H1 (cell line): ENCODE data around the gene PDK2. TPM values are rescaled to one million over a fixed set of nuclear protein-coding genes. Genes with fewer than 3 reads are reported as not detected.

Source experiments
- CTCF ChIA-PET: fragments of 300-600 bp; sonication (Branson Sonifier 250); formaldehyde crosslinking; loops from one replicate; lab custom pipeline; 2021; ENCODE audit not compliant: partially characterized antibody; lab: Charles Lee
- POLR2A ChIA-PET: fragments of 300-600 bp; sonication (Branson Sonifier 250); formaldehyde crosslinking; loops from one replicate; lab custom pipeline; 2021; ENCODE audit warnings: inconsistent platforms; ENCODE audit not compliant: partially characterized antibody; lab: Charles Lee
- DNase-seq, 2 experiments: peaks; one replicate each; pipeline versions ENCODE4 v3.0.0 to v3.0.0-alpha.2; 2010 to 2022; ENCODE audit warnings: low spot score in 2 of 2, low read depth in 1 of 2, mixed read lengths in 1 of 2
- FAIRE-seq: peaks from 2 replicates; lab custom pipeline; 2011; peaks lifted over from hg19 to GRCh38; lab: Jason Lieb, UNC
- H2AFZ ChIP-seq: 2 replicates; pipeline ENCODE4 v1.8.1; 2012; ENCODE audit warnings: low read length, inconsistent platforms
- H2AK5ac ChIP-seq: 2 replicates; pipeline ENCODE4 v1.6.1; 2013; ENCODE audit warnings: low read depth, low read length
- H2BK120ac ChIP-seq: replicated peaks from 2 replicates; pipeline ENCODE3; 2013; ENCODE audit warnings: low read depth, low read length, inconsistent platforms
- H2BK12ac ChIP-seq: 2 replicates; pipeline ENCODE4 v1.6.1; 2013; ENCODE audit warnings: low read depth, low read length
- H2BK15ac ChIP-seq: 2 replicates; pipeline ENCODE4 v1.6.1; 2013; ENCODE audit warnings: low read length
- H2BK20ac ChIP-seq: 2 replicates; pipeline ENCODE4 v1.6.1; 2013; ENCODE audit warnings: low read length
- H2BK5ac ChIP-seq: 2 replicates; pipeline ENCODE4 v1.6.1; 2013; ENCODE audit warnings: low read depth, low read length
- H3K14ac ChIP-seq: 2 replicates; pipeline ENCODE4 v1.6.1; 2013; ENCODE audit warnings: inconsistent platforms; ENCODE audit not compliant: insufficient read length
- H3K18ac ChIP-seq: 2 replicates; pipeline ENCODE4 v1.6.1; 2013; ENCODE audit warnings: low read length; ENCODE audit errors: extremely low read depth
- H3K23ac ChIP-seq: 2 replicates; pipeline ENCODE4 v1.6.1; 2013; ENCODE audit warnings: inconsistent platforms; ENCODE audit not compliant: insufficient read length
- H3K23me2 ChIP-seq: 2 replicates; pipeline ENCODE4 v1.6.1; 2013; ENCODE audit warnings: low read depth, low read length
- H3K27ac ChIP-seq: 2 replicates; pipeline ENCODE4 v1.6.1; 2011; ENCODE audit warnings: low read depth, low read length, inconsistent platforms
- H3K27me3 ChIP-seq, 4 experiments: replicated peaks in 1 of 4; 1 replicate in 1 of 4; 2 replicates in 3 of 4; pipeline versions ENCODE4 v1.6.1 to v1.8.1; 2011 to 2013; ENCODE audit warnings: low read length in 3 of 4, mild to moderate bottlenecking in 3 of 4, inconsistent platforms in 2 of 4, mixed read lengths in 2 of 4, moderate library complexity in 1 of 4; ENCODE audit not compliant: control insufficient read depth in 3 of 4, insufficient read depth in 3 of 4; ENCODE audit errors: extremely low read depth in 1 of 4
- H3K36me3 ChIP-seq, 4 experiments: 2 replicates each; pipeline versions ENCODE4 v1.6.1 to v1.8.1; 2011 to 2013; ENCODE audit warnings: mild to moderate bottlenecking in 4 of 4, low read length in 3 of 4, moderate library complexity in 2 of 4, control low read depth in 1 of 4, inconsistent platforms in 1 of 4; ENCODE audit not compliant: insufficient read depth in 4 of 4, control insufficient read depth in 2 of 4
- H3K4ac ChIP-seq: replicated peaks from 2 replicates; pipeline ENCODE3; 2013; ENCODE audit warnings: low read length, low read depth, mixed read lengths, inconsistent platforms; ENCODE audit not compliant: insufficient read length
- H3K4me1 ChIP-seq, 4 experiments: replicated peaks in 1 of 4; 1 replicate in 1 of 4; 2 replicates in 3 of 4; pipeline versions ENCODE4 v1.6.1 to v1.8.1; 2011 to 2013; ENCODE audit warnings: low read length in 3 of 4, inconsistent platforms in 2 of 4, mixed read lengths in 1 of 4; ENCODE audit not compliant: insufficient read depth in 4 of 4, control insufficient read depth in 3 of 4
- H3K4me2 ChIP-seq, 2 experiments: 2 replicates each; pipeline versions ENCODE4 v1.6.1 to v1.8.1; 2011 to 2013; ENCODE audit warnings: low read depth in 2 of 2, low read length in 2 of 2, control low read depth in 1 of 2, inconsistent platforms in 1 of 2, mild to moderate bottlenecking in 1 of 2; ENCODE audit not compliant: insufficient read depth in 1 of 2
- H3K4me3 ChIP-seq, 4 experiments: fragments of 200-600, 300-600 bp in 1 of 4; sonication (generic), shearing (Covaris generic), sonication (Bioruptor Twin) in 1 of 4; 2 replicates each; pipeline versions ENCODE4 v1.5.1 to v1.8.1; 2011 to 2016; ENCODE audit warnings: low read length in 4 of 4, low read depth in 3 of 4, control low read depth in 2 of 4, inconsistent platforms in 2 of 4, mild to moderate bottlenecking in 2 of 4, mixed read lengths in 1 of 4, moderate library complexity in 1 of 4; ENCODE audit not compliant: insufficient read depth in 2 of 4; ENCODE audit errors: extremely low read depth in 1 of 4
- H3K56ac ChIP-seq: replicated peaks from 2 replicates; pipeline ENCODE3; 2013; ENCODE audit warnings: low read depth, mild to moderate bottlenecking, mixed read lengths, low read length, inconsistent platforms; ENCODE audit not compliant: insufficient read length
- H3K79me1 ChIP-seq: 2 replicates; pipeline ENCODE4 v1.6.1; 2013; ENCODE audit warnings: low read depth, low read length, control low read depth
- H3K79me2 ChIP-seq, 2 experiments: 2 replicates each; pipeline versions ENCODE4 v1.6.1 to v1.8.1; 2012 to 2013; ENCODE audit warnings: low read length in 2 of 2, mild to moderate bottlenecking in 2 of 2, inconsistent platforms in 1 of 2; ENCODE audit not compliant: insufficient read depth in 2 of 2, control insufficient read depth in 1 of 2
- H3K9ac ChIP-seq, 4 experiments: replicated peaks in 1 of 4; 1 replicate in 1 of 4; 2 replicates in 3 of 4; pipeline versions ENCODE4 v1.6.1 to v1.8.1; 2011 to 2013; ENCODE audit warnings: low read depth in 3 of 4, low read length in 3 of 4, control low read depth in 2 of 4, mild to moderate bottlenecking in 2 of 4, moderate library complexity in 2 of 4, inconsistent platforms in 1 of 4; ENCODE audit errors: extremely low read depth in 1 of 4
- H3K9me3 ChIP-seq, 2 experiments: 2 replicates each; pipeline versions ENCODE4 v1.6.1 to v1.8.1; 2012 to 2013; ENCODE audit warnings: mild to moderate bottlenecking in 2 of 2, moderate library complexity in 2 of 2, control low read depth in 1 of 2, inconsistent platforms in 1 of 2, low read depth in 1 of 2, low read length in 1 of 2, mixed read lengths in 1 of 2; ENCODE audit not compliant: insufficient read depth in 2 of 2
- H4K20me1 ChIP-seq, 2 experiments: replicated peaks in 1 of 2; 2 replicates each; pipeline versions ENCODE3 to v1.8.1; 2011 to 2013; ENCODE audit warnings: inconsistent platforms in 2 of 2, low read length in 2 of 2, mild to moderate bottlenecking in 1 of 2; ENCODE audit not compliant: insufficient read depth in 2 of 2, control insufficient read depth in 1 of 2
- H4K5ac ChIP-seq: 2 replicates; pipeline ENCODE4 v1.6.1; 2013; ENCODE audit warnings: low read length, low read depth, mixed read lengths, inconsistent platforms; ENCODE audit not compliant: insufficient read length
- H4K8ac ChIP-seq: 2 replicates; pipeline ENCODE4 v1.8.0; 2013; ENCODE audit warnings: mild to moderate bottlenecking, moderate library complexity, low read length, inconsistent platforms; ENCODE audit not compliant: insufficient read depth; ENCODE audit errors: extremely low read depth
- H4K91ac ChIP-seq: replicated peaks from 2 replicates; pipeline ENCODE3; 2013; ENCODE audit warnings: low read length, mixed read lengths, inconsistent platforms; ENCODE audit not compliant: insufficient read length
- BACH1 ChIP-seq: IDR thresholded peaks from 2 replicates; pipeline ENCODE4 v1.6.1; 2012; ENCODE audit warnings: low read length, improper control_type of control experiment
- CTBP2 ChIP-seq: IDR thresholded peaks from 2 replicates; pipeline ENCODE4 v1.7.0; 2011; ENCODE audit warnings: borderline replicate concordance, mild to moderate bottlenecking, moderate library complexity, mixed read lengths, low read length; ENCODE audit not compliant: insufficient read depth, insufficient read length
- E2F6 ChIP-seq: IDR thresholded peaks from 2 replicates; pipeline ENCODE4 v1.6.1; 2012; ENCODE audit warnings: inconsistent platforms
- HDAC2 ChIP-seq, 2 experiments: fragments of 300-600 bp in 1 of 2; sonication (generic) in 1 of 2; IDR thresholded peaks; 2 replicates each; pipeline ENCODE4 v1.6.1; 2011 to 2012; ENCODE audit warnings: low read depth in 2 of 2, low read length in 2 of 2, mild to moderate bottlenecking in 2 of 2, moderate library complexity in 2 of 2, borderline replicate concordance in 1 of 2, inconsistent platforms in 1 of 2
- JUND ChIP-seq: IDR thresholded peaks from 2 replicates; pipeline ENCODE4 v1.6.1; 2011; ENCODE audit warnings: mild to moderate bottlenecking, improper control_type of control experiment, low read length
- MAX ChIP-seq: IDR thresholded peaks from 2 replicates; pipeline ENCODE4 v1.6.1; 2012; ENCODE audit warnings: inconsistent platforms
- NRF1 ChIP-seq: IDR thresholded peaks from 2 replicates; pipeline ENCODE4 v1.6.1; 2011; ENCODE audit warnings: mild to moderate bottlenecking, low read depth, low read length, improper control_type of control experiment
- SIN3A ChIP-seq, 2 experiments: IDR thresholded peaks in 1 of 2; conservative IDR thresholded peaks in 1 of 2; 2 replicates each; pipeline ENCODE4 v1.6.1; 2011 to 2012; ENCODE audit warnings: low read length in 2 of 2, improper control_type of control experiment in 1 of 2, low read depth in 1 of 2, mild to moderate bottlenecking in 1 of 2
- WGBS, 2 experiments: shearing (Covaris generic) in 1 of 2; methylation state at CpG; one replicate each; pipeline versions ENCODE4 v1.1.6 to v1.1.7; 2013 to 2015; ENCODE audit warnings: low lambda C conversion rate in 2 of 2, mixed read lengths in 2 of 2, inconsistent platforms in 1 of 2, low coverage in 1 of 2, missing lambda C conversion rate in 1 of 2; ENCODE audit not compliant: insufficient replicate concordance in 2 of 2, insufficient coverage in 1 of 2, insufficient read length in 1 of 2; ENCODE audit errors: extremely low coverage in 1 of 2, missing lambda C conversion rate in 1 of 2; 5-methylcytosine and 5-hydroxymethylcytosine counted together
- polyA plus RNA-seq, 7 experiments: library from polyadenylated mRNA; depleted of rRNA in 3 of 7; stranded (reverse) in 5 of 7; unstranded in 2 of 7; fragments of >200 nt in 5 of 7; fragments of 200-250 nt in 2 of 7; gene quantifications; 1 replicate in 5 of 7; 2 replicates in 1 of 7; 4 replicates in 1 of 7; pipeline versions ENCODE4 v1.2.1 to v1.2.3, GENCODE V29; 2011 to 2013; ENCODE audit warnings: missing spikeins in 2 of 7, mixed read lengths in 2 of 7
- total RNA-seq: library from RNA; stranded (reverse); fragmentation: NEBNext Ultra II Directional; extraction: Animal tissue kit (Norgen Biotek cat#: 25700); gene quantifications from 2 replicates; pipeline ENCODE4 v1.2.1, GENCODE V29; 2021

Gene PDK2
- total and polyA plus RNA-seq, 2 of the 8 experiments (the other 6 are each of a cell fraction or from before 2014, with no cell fraction given) = 18.3 to 121 TPM

GRCh38 chr17:50051082-50051576 lies 44.0 kb upstream of the PDK2 start:
- Histone ChIP-seq H4K5ac (no peak overlapping the region), H4K20me1 (no peaks in the 10 kb centered on the region), H2BK20ac (peak overlapping the region; percentile 56; the same call in 1 of the 2 replicates), H3K9ac (no peak overlapping the region), H2BK120ac (no peak overlapping the region), H3K23me2 (peaks cover 7% of the 10 kb centered on the region), H3K9me3 (no peaks in the 10 kb centered on the region), H3K18ac (no peak overlapping the region), H2BK15ac (peak overlapping the region; percentile 75; the same call in 1 of the 2 replicates), H2BK5ac (peak overlapping the region; percentile 63; the same call in 1 of the 2 replicates), H3K14ac (no peak overlapping the region), H3K27ac (no peak overlapping the region), H2AK5ac (no peak overlapping the region; the same call in 1 of the 2 replicates), H4K8ac (no peak overlapping the region; the same call in 1 of the 2 replicates), H3K23ac (no peak overlapping the region), H4K91ac (peak overlapping the region; percentile 63), H3K79me1 (no peaks in the 10 kb centered on the region), H2BK12ac (peak overlapping the region; percentile 82), H3K79me2 (no peaks in the 10 kb centered on the region), H3K4me1 (peaks cover 9 to 19% (median 15%) of the 10 kb centered on the region in 4 experiments), H3K27me3 (no peaks in the 10 kb centered on the region), H3K56ac (no peak overlapping the region), H2AFZ (peak overlapping the region; percentile 4; the same call in 1 of the 2 replicates), H3K4ac (peak overlapping the region; percentile 6), H3K36me3 (no peaks in the 10 kb centered on the region), H3K4me2 (no peak overlapping the region), H3K4me3 (no peak overlapping the region)
- ChIA-PET POLR2A (no interaction called here), CTCF (interaction anchor here (3.0 to 14.6 kb wide), 3 partner anchors 15 to 25 kb away, joined by 13 to 169 read pairs (median 103); no protein-coding TSS in a partner anchor)
- DNase-seq (no peak), FAIRE-seq (no peak)
- TF ChIP-seq SIN3A (conservative IDR thresholded peaks at IDR 0.05 in 1 of 2, IDR thresholded peaks at IDR 0.05 in 1 of 2; ENCODE audit: low read depth in 1 of 2, low read length in 2 of 2) = no peak
- TF ChIP-seq NRF1 = no peak
- TF ChIP-seq HDAC2 (IDR thresholded peaks at IDR 0.05; ENCODE audit: borderline replicate concordance in 1 of 2, low read depth in 2 of 2, low read length in 2 of 2) = no peak
- TF ChIP-seq BACH1 = peak; percentile 86
- peak; percentile 69 for TF ChIP-seq JUND
- no peak for TF ChIP-seq CTBP2
- peak; percentile 55; the same call in 1 of the 2 replicates for TF ChIP-seq MAX
- peak; percentile 26; the same call in 1 of the 2 replicates for TF ChIP-seq E2F6
- WGBS, 2 experiments = 60% methylated on average over 4 of the region's 4 CpGs; no CpG with 5 or more reads in 1 of the 2 experiments
